ENCODE measurements around the gene TRIM17. TPM values are rescaled to one million over a fixed set of nuclear protein-coding genes. Genes with fewer than 3 reads are reported as not detected.
A peak's percentile ranks its signal among the peaks of the same experiment; 100 is the strongest.

Gene TRIM17
- total and polyA plus RNA-seq, 9 of the 15 experiments (the other 6 are each of a cell fraction or from before 2014, with no cell fraction given) = not detected

DNA sequence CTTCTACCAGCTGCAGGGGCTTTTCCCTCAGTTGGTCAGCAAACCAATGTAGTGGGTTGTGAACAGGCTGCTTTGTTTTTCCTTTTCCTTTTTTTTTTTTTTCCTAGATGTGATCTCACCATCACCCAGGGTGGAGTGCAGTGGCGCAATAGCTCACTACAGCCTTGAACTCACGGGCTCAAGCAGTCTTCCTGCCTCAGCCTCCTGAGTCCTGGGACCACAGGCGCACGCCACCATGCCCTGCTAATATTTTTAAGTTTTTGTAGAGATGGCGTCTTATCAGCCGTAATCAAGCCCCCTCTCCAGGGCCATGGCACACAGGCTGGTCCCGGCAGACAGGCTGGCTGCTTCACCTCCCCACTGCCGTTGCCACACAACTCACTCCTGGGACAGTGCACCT, 6.6 kb downstream of the TRIM17 start:
- DNase-seq (ENCODE audit: extremely low read depth in 1 of 4, low spot score in 3 of 4) (no peak), ATAC-seq (no peak), FAIRE-seq (peak; percentile 66)
- H3K27me3 ChIP-seq (ENCODE audit: control insufficient read depth in 2 of 2, insufficient read depth in 2 of 2, low read length in 2 of 2) = no peaks in the 10 kb centered on the region
- ChIA-PET POLR2A (interaction anchor here (0.5 to 1.9 kb wide), 7 partner anchors 8 to 265 kb away, joined by 3 to 4 read pairs (median 3); no protein-coding TSS in a partner anchor), CTCF (ENCODE audit: low intra/inter-chr PET ratio) (no interaction called here)
- H3K4me3 ChIP-seq = no peak overlapping the region
- intact Hi-C loops (cut with micrococcal nuclease) = no loop called here
- H3K9ac ChIP-seq (ENCODE audit: insufficient read depth in 1 of 2, low read depth in 2 of 2, low read length in 2 of 2) = peak overlapping the region in 1 of 2 experiments; percentile 82; a peak in 2 of 4 replicates
- no peak overlapping the region for H2AFZ ChIP-seq (ENCODE audit: low read depth, low read length)
- TF ChIP-seq ZNF830 (CRISPR knock-in tag; IDR thresholded peaks at IDR 0.05) (no peak), NCOA4 (IDR thresholded peaks at IDR 0.05; ENCODE audit: partially characterized antibody) (no peak), CEBPG (CRISPR knock-in tag; IDR thresholded peaks at IDR 0.05) (0 out of 2 replicates have a peak, but pooled peaks have one; percentile 72), CEBPG (tag; conservative IDR thresholded peaks at IDR 0.05 in 1 of 2, IDR thresholded peaks at IDR 0.05 in 1 of 2) (peak; percentile 77 to 84), TEAD2 (tag; IDR thresholded peaks at IDR 0.05) (no peak), CTBP1 (IDR thresholded peaks at IDR 0.05; ENCODE audit: borderline replicate concordance) (no peak), ELF4 (CRISPR knock-in tag; IDR thresholded peaks at IDR 0.05) (no peak), JUND (IDR thresholded peaks at IDR 0.05; ENCODE audit: borderline replicate concordance, low read depth, low read length) (peak; percentile 25; the same call in 1 of the 2 replicates), JUND (tag; IDR thresholded peaks at IDR 0.05; ENCODE audit: borderline replicate concordance, low read depth, low read length) (no peak), SREBF1 (IDR thresholded peaks at IDR 0.05; ENCODE audit: borderline replicate concordance, low read depth, low read length) (no peak), RBFOX2 (IDR thresholded peaks at IDR 0.05; ENCODE audit: low read depth, low read length) (no peak), ZNF384 (IDR thresholded peaks at IDR 0.05; ENCODE audit: low read depth, low read length) (peak; percentile 91), ZKSCAN1 (IDR thresholded peaks at IDR 0.05; ENCODE audit: low read depth, low read length) (no peak), BCL6 (CRISPR knock-in tag; IDR thresholded peaks at IDR 0.05) (no peak), ZNF143 (CRISPR knock-in tag; IDR thresholded peaks at IDR 0.05) (no peak), ZZZ3 (IDR thresholded peaks at IDR 0.05) (no peak), MTA2 (IDR thresholded peaks at IDR 0.05; ENCODE audit: low read depth) (no peak), RBM34 (IDR thresholded peaks at IDR 0.05; ENCODE audit: borderline replicate concordance, insufficient read depth, low read length) (no peak), CEBPB (tag; IDR thresholded peaks at IDR 0.05) (peak; percentile 98), ZNF232 (CRISPR knock-in tag; IDR thresholded peaks at IDR 0.05) (no peak), HDAC1 (IDR thresholded peaks at IDR 0.05) (no peak)
- TF ChIP-seq, protein P1, sequence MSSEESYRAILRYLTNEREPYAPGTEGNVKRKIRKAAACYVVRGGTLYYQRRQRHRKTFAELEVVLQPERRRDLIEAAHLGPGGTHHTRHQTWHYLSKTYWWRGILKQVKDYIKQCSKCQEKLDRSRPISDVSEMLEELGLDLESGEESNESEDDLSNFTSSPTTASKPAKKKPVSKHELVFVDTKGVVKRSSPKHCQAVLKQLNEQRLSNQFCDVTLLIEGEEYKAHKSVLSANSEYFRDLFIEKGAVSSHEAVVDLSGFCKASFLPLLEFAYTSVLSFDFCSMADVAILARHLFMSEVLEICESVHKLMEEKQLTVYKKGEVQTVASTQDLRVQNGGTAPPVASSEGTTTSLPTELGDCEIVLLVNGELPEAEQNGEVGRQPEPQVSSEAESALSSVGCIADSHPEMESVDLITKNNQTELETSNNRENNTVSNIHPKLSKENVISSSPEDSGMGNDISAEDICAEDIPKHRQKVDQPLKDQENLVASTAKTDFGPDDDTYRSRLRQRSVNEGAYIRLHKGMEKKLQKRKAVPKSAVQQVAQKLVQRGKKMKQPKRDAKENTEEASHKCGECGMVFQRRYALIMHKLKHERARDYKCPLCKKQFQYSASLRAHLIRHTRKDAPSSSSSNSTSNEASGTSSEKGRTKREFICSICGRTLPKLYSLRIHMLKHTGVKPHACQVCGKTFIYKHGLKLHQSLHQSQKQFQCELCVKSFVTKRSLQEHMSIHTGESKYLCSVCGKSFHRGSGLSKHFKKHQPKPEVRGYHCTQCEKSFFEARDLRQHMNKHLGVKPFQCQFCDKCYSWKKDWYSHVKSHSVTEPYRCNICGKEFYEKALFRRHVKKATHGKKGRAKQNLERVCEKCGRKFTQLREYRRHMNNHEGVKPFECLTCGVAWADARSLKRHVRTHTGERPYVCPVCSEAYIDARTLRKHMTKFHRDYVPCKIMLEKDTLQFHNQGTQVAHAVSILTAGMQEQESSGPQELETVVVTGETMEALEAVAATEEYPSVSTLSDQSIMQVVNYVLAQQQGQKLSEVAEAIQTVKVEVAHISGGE (CRISPR knock-in tag; IDR thresholded peaks at IDR 0.05) = no peak
- no peak overlapping the region for H3K4me2 ChIP-seq (ENCODE audit: insufficient read depth, low read length)
- peaks cover 29% of the 10 kb centered on the region for H3K79me2 ChIP-seq (ENCODE audit: control insufficient read depth, insufficient read depth, low read length)
- in situ Hi-C loops (cut with MboI) = no loop called here
- H3K27ac ChIP-seq (ENCODE audit: extremely low read depth, low read depth, low read length) = no peak overlapping the region; the same call in 2 of the 3 replicates
- peaks cover 8% of the 10 kb centered on the region for H4K20me1 ChIP-seq (replicated peaks; ENCODE audit: control insufficient read depth, insufficient read depth, low read length)
- no peaks in the 10 kb centered on the region for H3K9me1 ChIP-seq (ENCODE audit: control insufficient read depth, insufficient read depth, low read length)
- no TSS peak for BruUV-seq (replicated peaks)
- H3K36me3 ChIP-seq (ENCODE audit: control insufficient read depth, insufficient read depth, low read length) = peaks cover 11% of the 10 kb centered on the region; the same call in 2 of the 3 replicates
- peaks cover 25 to 56% of the 10 kb centered on the region in 2 experiments for H3K4me1 ChIP-seq (replicated peaks in 1 of 2; ENCODE audit: control insufficient read depth in 2 of 2, insufficient read depth in 2 of 2, low read length in 2 of 2)
- H3K9me3 ChIP-seq (replicated peaks; ENCODE audit: control insufficient read depth, insufficient read depth, low read depth, low read length) = 0 out of 2 replicates have a peak, but pooled peaks cover 1% of the 10 kb centered on the region
- WGBS (ENCODE audit: insufficient coverage, low coverage, missing lambda C conversion rate) = 73% methylated on average over 8 of the region's 8 CpGs

Data from K562 (cell line).